Liver (tissue), 9 donors: Measurements from ENCODE around the gene ANTXR1. TPM values are rescaled to one million over a fixed set of nuclear protein-coding genes. Genes with fewer than 3 reads are reported as not detected.

ENCODE experiments used
- DNase-seq: peaks from one replicate; pipeline ENCODE4 v3.0.0-alpha.2; 2017; ENCODE audit warnings: low spot score
- H3K27ac ChIP-seq, 2 donors: one replicate each; pipeline ENCODE4 v1.7.0; 2013; ENCODE audit warnings: inconsistent platforms in 2 of 2, low read length in 2 of 2, control low read depth in 1 of 2, low read depth in 1 of 2, mild to moderate bottlenecking in 1 of 2
- H3K27me3 ChIP-seq, 4 donors: one replicate each; pipeline versions ENCODE4 v1.6.1 to v1.7.0; 2013; ENCODE audit warnings: low read length in 3 of 4, inconsistent platforms in 1 of 4, mild to moderate bottlenecking in 1 of 4, moderate library complexity in 1 of 4; ENCODE audit not compliant: control insufficient read depth in 4 of 4, insufficient read depth in 4 of 4
- H3K36me3 ChIP-seq, 4 donors: one replicate each; pipeline versions ENCODE4 v1.6.1 to v1.7.0; 2013; ENCODE audit warnings: low read length in 3 of 4, mild to moderate bottlenecking in 3 of 4, low read depth in 1 of 4, moderate library complexity in 1 of 4; ENCODE audit not compliant: control insufficient read depth in 4 of 4, insufficient read depth in 3 of 4
- H3K4me1 ChIP-seq, 4 donors: one replicate each; pipeline versions ENCODE4 v1.6.1 to v1.7.0; 2013; ENCODE audit warnings: low read length in 3 of 4, mild to moderate bottlenecking in 3 of 4, moderate library complexity in 1 of 4; ENCODE audit not compliant: control insufficient read depth in 4 of 4, insufficient read depth in 4 of 4
- H3K4me3 ChIP-seq, 3 donors: one replicate each; pipeline versions ENCODE4 v1.6.1 to v1.7.0; 2013; ENCODE audit warnings: low read length in 3 of 3, control low read depth in 1 of 3, low read depth in 1 of 3, mild to moderate bottlenecking in 1 of 3
- H3K9ac ChIP-seq, 2 donors: one replicate each; pipeline ENCODE4 v1.7.0; 2013; ENCODE audit warnings: low read length in 2 of 2, mild to moderate bottlenecking in 2 of 2, moderate library complexity in 2 of 2, control low read depth in 1 of 2, low read depth in 1 of 2
- H3K9me3 ChIP-seq, 4 donors: one replicate each; pipeline versions ENCODE4 v1.6.1 to v1.7.0; 2013; ENCODE audit warnings: low read length in 3 of 4; ENCODE audit not compliant: control insufficient read depth in 4 of 4
- ATF3 ChIP-seq: IDR thresholded peaks from 2 replicates; pipeline ENCODE4 v1.6.1; 2016; ENCODE audit warnings: antibody characterized with exemption
- CTCF ChIP-seq: fragments of 150-350 bp; IDR thresholded peaks from 2 replicates; pipeline ENCODE4 v1.5.1; 2017; ENCODE audit warnings: improper control_type of control experiment, low read depth, low read length; ENCODE audit not compliant: missing input control
- EGR1 ChIP-seq, 2 donors: IDR thresholded peaks; 2 replicates each; pipeline ENCODE4 v1.6.1; 2016 to 2018; ENCODE audit warnings: antibody characterized with exemption in 2 of 2, low read depth in 2 of 2
- FOXA1 ChIP-seq: IDR thresholded peaks from 2 replicates; pipeline ENCODE4 v1.6.1; 2016; ENCODE audit warnings: antibody characterized with exemption
- FOXA2 ChIP-seq: IDR thresholded peaks from 2 replicates; pipeline ENCODE4 v1.6.1; 2016; ENCODE audit warnings: antibody characterized with exemption
- GABPA ChIP-seq, 2 donors: IDR thresholded peaks in 1 of 2; conservative IDR thresholded peaks in 1 of 2; 2 replicates each; pipeline ENCODE4 v1.6.1; 2016; ENCODE audit warnings: antibody characterized with exemption in 2 of 2, mild to moderate bottlenecking in 1 of 2, moderate library complexity in 1 of 2
- HNF4A ChIP-seq, 2 donors: conservative IDR thresholded peaks; 2 replicates each; pipeline ENCODE4 v1.6.1; 2016; ENCODE audit warnings: antibody characterized with exemption in 2 of 2, mild to moderate bottlenecking in 2 of 2
- HNF4G ChIP-seq: IDR thresholded peaks from 2 replicates; pipeline ENCODE4 v1.6.1; 2016; ENCODE audit warnings: antibody characterized with exemption
- JUND ChIP-seq, 2 donors: IDR thresholded peaks; 2 replicates each; pipeline ENCODE4 v1.6.1; 2016; ENCODE audit warnings: antibody characterized with exemption in 2 of 2
- NR2F2 ChIP-seq: IDR thresholded peaks from 2 replicates; pipeline ENCODE4 v1.6.1; 2016; ENCODE audit warnings: antibody characterized with exemption
- RAD21 ChIP-seq, 2 donors: IDR thresholded peaks; 2 replicates each; pipeline ENCODE4 v1.6.1; 2016; ENCODE audit warnings: antibody characterized with exemption in 2 of 2, mild to moderate bottlenecking in 2 of 2
- REST ChIP-seq: IDR thresholded peaks from 2 replicates; pipeline ENCODE4 v1.6.1; 2016; ENCODE audit warnings: antibody characterized with exemption, mild to moderate bottlenecking
- RXRA ChIP-seq, 2 donors: IDR thresholded peaks; 2 replicates each; pipeline ENCODE4 v1.6.1; 2017 to 2018; ENCODE audit warnings: antibody characterized with exemption in 2 of 2, mild to moderate bottlenecking in 1 of 2
- SP1 ChIP-seq: IDR thresholded peaks from 2 replicates; pipeline ENCODE4 v1.6.1; 2018; ENCODE audit warnings: antibody characterized with exemption, mild to moderate bottlenecking
- TAF1 ChIP-seq: conservative IDR thresholded peaks from 2 replicates; pipeline ENCODE4 v1.6.1; 2016; ENCODE audit warnings: antibody characterized with exemption, mild to moderate bottlenecking
- YY1 ChIP-seq: IDR thresholded peaks from 2 replicates; pipeline ENCODE4 v1.6.1; 2016; ENCODE audit warnings: antibody characterized with exemption, mild to moderate bottlenecking
- ZBTB33 ChIP-seq: IDR thresholded peaks from 2 replicates; pipeline ENCODE4 v1.6.1; 2016; ENCODE audit warnings: antibody characterized with exemption
- whole genome bisulfite sequencing: extraction: QIAGEN DNeasy Blood & Tissue Kit; methylation state at CpG from one replicate; pipeline ENCODE4 v1.1.7; 2013; 5-methylcytosine and 5-hydroxymethylcytosine counted together
- polyA plus RNA-seq, 2 donors: library from polyadenylated mRNA; stranded (reverse) in 1 of 2; unstranded in 1 of 2; fragments of 200-250 nt in 1 of 2; fragments of >200 nt in 1 of 2; fragmentation: Nextera tagmentation in 1 of 2; extraction: Ambion mirVana in 1 of 2; gene quantifications; one replicate each; pipeline versions ENCODE4 v1.2.1 to v1.2.3, GENCODE V29; 2013 to 2015
- total RNA-seq, 2 donors: library from RNA; depleted of rRNA; stranded (reverse); fragments of >200 nt; gene quantifications; one replicate each; pipeline ENCODE4 v1.2.3, GENCODE V29; 2014
- donor health status: healthy.
- donor health status: healthy.
- donor health status: healthy.
- donor health status: healthy.
- donor health status: healthy.

The ANTXR1 gene
- total and polyA plus RNA-seq, 4 donors: 0.60 to 3.6 (median 1.8) TPM

- no peak for DNase-seq
- H3K27me3 ChIP-seq: no peaks in the 10 kb centered on the region
- 87% methylated on average over 4 of the region's 4 CpGs for WGBS
- no peaks in the 10 kb centered on the region for H3K4me1 ChIP-seq
- H3K9me3 ChIP-seq: no peaks in the 10 kb centered on the region
- no peak overlapping the region for H3K27ac ChIP-seq
- TF ChIP-seq RXRA (IDR thresholded peaks at IDR 0.05): no peak
- no peak for TF ChIP-seq TAF1
- no peak for TF ChIP-seq FOXA2
- TF ChIP-seq ZBTB33: no peak
- no peak for TF ChIP-seq HNF4G
- no peak for TF ChIP-seq CTCF
- no peak for TF ChIP-seq ATF3
- TF ChIP-seq NR2F2: no peak
- no peak for TF ChIP-seq FOXA1
- no peak for TF ChIP-seq JUND (IDR thresholded peaks at IDR 0.05)
- no peak for TF ChIP-seq RAD21 (IDR thresholded peaks at IDR 0.05)
- TF ChIP-seq HNF4A (conservative IDR thresholded peaks at IDR 0.05): no peak
- no peak for TF ChIP-seq EGR1 (IDR thresholded peaks at IDR 0.05; ENCODE audit: low read depth in 2 of 2)
- no peak for TF ChIP-seq SP1
- TF ChIP-seq YY1: no peak
- TF ChIP-seq REST: no peak
- TF ChIP-seq GABPA (IDR thresholded peaks at IDR 0.05 in 1 of 2, conservative IDR thresholded peaks at IDR 0.05 in 1 of 2): no peak
- H3K4me3 ChIP-seq: no peak overlapping the region
- H3K9ac ChIP-seq: no peak overlapping the region
- H3K36me3 ChIP-seq: no peaks in the 10 kb centered on the region
These were observed 204.5 kb downstream of the ANTXR1 start for GRCh38 chr2:69217333-69218080.
